Measurements from ENCODE around the gene PLA2G4A.

The PLA2G4A gene

DNA sequence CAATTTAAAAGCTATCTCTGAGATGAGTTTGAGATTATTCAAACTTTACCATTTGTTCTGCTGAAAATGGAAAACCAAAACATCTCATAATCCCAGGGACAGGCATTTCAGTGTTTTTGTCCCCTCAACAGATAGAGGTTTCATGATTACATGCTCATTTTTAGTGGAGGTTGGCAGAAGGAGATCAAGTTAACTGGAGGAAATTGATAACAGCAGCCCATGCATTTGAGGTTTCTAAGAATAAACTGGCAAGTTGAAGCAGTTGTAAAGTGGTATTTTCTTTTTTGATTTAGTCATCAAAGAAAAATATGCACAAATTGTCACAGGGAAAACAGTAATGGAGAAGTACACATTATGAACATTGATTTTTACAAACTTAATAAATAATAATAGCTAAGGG lies 205.8 kb downstream of the PLA2G4A start:
- TF ChIP-seq, protein P1, sequence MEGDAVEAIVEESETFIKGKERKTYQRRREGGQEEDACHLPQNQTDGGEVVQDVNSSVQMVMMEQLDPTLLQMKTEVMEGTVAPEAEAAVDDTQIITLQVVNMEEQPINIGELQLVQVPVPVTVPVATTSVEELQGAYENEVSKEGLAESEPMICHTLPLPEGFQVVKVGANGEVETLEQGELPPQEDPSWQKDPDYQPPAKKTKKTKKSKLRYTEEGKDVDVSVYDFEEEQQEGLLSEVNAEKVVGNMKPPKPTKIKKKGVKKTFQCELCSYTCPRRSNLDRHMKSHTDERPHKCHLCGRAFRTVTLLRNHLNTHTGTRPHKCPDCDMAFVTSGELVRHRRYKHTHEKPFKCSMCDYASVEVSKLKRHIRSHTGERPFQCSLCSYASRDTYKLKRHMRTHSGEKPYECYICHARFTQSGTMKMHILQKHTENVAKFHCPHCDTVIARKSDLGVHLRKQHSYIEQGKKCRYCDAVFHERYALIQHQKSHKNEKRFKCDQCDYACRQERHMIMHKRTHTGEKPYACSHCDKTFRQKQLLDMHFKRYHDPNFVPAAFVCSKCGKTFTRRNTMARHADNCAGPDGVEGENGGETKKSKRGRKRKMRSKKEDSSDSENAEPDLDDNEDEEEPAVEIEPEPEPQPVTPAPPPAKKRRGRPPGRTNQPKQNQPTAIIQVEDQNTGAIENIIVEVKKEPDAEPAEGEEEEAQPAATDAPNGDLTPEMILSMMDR (IDR thresholded peaks at IDR 0.05; ENCODE audit: low read depth, low read length) = no peak
- no peak for DNase-seq (ENCODE audit: extremely low read depth, low read depth)

DNA sequence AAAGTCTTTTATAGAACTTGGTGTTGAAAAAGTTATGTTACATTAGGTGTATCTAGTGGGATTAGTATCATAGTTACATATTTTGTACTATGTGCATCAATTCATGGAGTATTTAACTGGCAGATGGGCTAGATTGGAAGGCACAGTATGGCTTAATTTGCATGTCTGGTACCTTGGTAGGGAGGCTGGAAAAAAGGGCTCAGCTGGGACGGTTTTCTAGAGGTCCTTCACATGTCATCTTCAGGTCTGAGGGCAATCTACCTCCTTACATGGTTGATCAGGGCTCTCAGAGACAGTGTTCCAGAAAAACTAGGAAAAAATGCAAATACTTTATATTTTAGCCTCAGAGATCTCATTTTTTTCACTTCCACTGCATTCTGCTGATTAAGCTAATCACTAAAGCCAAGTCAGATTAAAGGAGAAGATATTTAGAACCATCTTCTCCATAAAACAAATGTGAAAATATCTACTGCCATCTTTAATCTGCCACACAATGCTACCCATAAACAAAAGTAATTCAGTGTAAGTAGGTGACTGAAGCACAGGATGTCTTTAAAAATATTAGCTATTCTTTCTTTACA lies 209.3 kb downstream of the PLA2G4A start:
- DNase-seq (ENCODE audit: extremely low read depth, low read depth) = no peak
- TF ChIP-seq, protein P1 (IDR thresholded peaks at IDR 0.05; ENCODE audit: low read depth, low read length) = no peak
